ENCODE data around the gene TLL2.

Gene TLL2

DNA sequence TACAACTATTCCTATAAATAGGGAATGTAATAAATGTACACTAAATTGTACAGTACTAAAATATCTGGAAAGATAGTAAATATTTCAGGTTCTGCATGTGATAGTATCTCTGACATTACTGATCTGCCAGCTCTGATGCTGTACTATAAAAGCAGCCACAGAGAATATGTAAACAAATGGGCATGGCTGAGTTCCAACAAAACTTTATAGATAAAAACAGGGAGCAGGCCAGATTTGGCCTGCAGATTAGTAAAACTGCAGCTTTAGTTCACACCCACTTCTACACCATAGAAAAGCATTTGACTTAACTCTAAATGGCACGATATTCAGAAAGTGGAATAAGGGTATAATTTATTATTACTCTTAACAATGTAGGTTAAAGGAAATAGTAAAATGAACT is 18.8 kb upstream of the TLL2 start:
- peaks cover 41% of the 10 kb centered on the region for H3K36me3 ChIP-seq (ENCODE audit: insufficient read depth, low read length)
- no peaks in the 10 kb centered on the region for H3K9me3 ChIP-seq (replicated peaks; ENCODE audit: low read length)
- H3K4me3 ChIP-seq (ENCODE audit: low read length): no peak overlapping the region
- H3K4me2 ChIP-seq (ENCODE audit: low read length): no peak overlapping the region
- no peaks in the 10 kb centered on the region for H3K27me3 ChIP-seq (ENCODE audit: control insufficient read depth, insufficient read depth, low read length)
- no peak overlapping the region for H3K9ac ChIP-seq (ENCODE audit: low read depth, low read length)
- no peaks in the 10 kb centered on the region for H3K4me1 ChIP-seq (ENCODE audit: control insufficient read depth, insufficient read depth, low read length)

DNA sequence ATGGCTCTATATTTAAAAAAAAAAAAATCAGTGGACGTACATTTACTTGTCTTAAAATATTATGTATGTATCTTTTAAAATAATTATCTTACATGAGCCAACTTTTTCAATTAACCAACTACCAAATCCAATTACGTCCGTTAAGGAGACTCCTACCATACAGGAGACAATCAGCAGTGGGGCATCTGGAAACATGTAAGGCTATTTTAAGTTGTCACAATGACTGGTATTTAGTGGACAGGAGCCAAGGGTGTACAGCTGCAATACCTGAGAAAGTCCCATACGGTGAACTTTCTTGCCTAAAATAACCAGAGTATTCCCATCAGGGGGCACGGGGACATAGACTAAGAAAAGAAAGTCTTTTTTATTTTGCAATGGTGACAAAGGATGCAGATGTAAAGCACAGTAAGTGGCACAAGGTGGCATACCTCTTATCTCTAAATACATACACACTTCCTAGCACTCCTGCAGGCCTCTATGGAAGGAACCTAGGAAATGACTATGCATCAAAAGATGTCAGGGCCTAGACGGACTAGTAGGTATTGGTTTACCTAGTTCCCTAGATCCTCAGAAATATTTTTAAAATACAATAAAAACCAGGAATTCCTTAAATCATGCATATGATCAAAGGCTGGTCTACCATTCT is 16.0 kb upstream of the TLL2 start:
- Histone ChIP-seq H3K9me3 (replicated peaks; ENCODE audit: low read length) (no peaks in the 10 kb centered on the region), H3K9ac (ENCODE audit: low read depth, low read length) (no peak overlapping the region), H3K4me1 (ENCODE audit: control insufficient read depth, insufficient read depth, low read length) (no peaks in the 10 kb centered on the region), H3K4me3 (ENCODE audit: low read length) (no peak overlapping the region), H3K36me3 (ENCODE audit: insufficient read depth, low read length) (peaks cover 62% of the 10 kb centered on the region), H3K27me3 (ENCODE audit: control insufficient read depth, insufficient read depth, low read length) (no peaks in the 10 kb centered on the region), H3K4me2 (ENCODE audit: low read length) (no peak overlapping the region)

- no peaks in the 10 kb centered on the region for H3K9me3 ChIP-seq (replicated peaks; ENCODE audit: low read length)
- no peaks in the 10 kb centered on the region for H3K4me1 ChIP-seq (ENCODE audit: control insufficient read depth, insufficient read depth, low read length)
- H3K9ac ChIP-seq (ENCODE audit: low read depth, low read length): no peak overlapping the region
- H3K36me3 ChIP-seq (ENCODE audit: insufficient read depth, low read length): peaks cover 65% of the 10 kb centered on the region
- H3K4me3 ChIP-seq (ENCODE audit: low read length): no peak overlapping the region
- H3K27me3 ChIP-seq (ENCODE audit: control insufficient read depth, insufficient read depth, low read length): no peaks in the 10 kb centered on the region
- no peak overlapping the region for H3K4me2 ChIP-seq (ENCODE audit: low read length)
Measured at GRCh38 chr10:96524741-96525140, 11.0 kb upstream of the TLL2 start.

DNA sequence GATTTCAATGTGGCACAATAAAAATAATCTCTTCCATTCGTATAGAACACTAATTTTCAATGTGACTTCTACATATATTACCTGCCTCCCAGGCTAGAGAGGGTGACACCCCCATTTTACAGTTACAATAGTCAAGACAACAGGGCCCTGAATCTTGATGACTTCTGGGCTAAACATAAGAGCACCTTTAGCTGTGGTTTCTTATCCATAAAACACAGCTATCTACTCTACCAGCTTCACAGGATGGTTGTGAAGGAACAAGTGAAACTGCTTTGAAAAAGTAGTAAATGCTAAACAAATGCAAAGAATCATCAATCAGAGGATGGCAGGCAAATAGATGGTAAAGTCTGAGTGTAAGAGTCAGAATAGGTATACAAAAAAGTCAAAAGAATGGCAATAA is 3.6 kb upstream of the TLL2 start:
- H3K27me3 ChIP-seq (ENCODE audit: control insufficient read depth, insufficient read depth, low read length): peaks cover 7% of the 10 kb centered on the region

GRCh38 chr10:96516337-96516736 is 2.6 kb upstream of the TLL2 start:
- Histone ChIP-seq H3K9ac (ENCODE audit: low read depth, low read length) (no peak overlapping the region), H3K4me2 (ENCODE audit: low read length) (no peak overlapping the region), H3K9me3 (replicated peaks; ENCODE audit: low read length) (no peaks in the 10 kb centered on the region), H3K4me3 (ENCODE audit: low read length) (no peak overlapping the region), H3K27me3 (ENCODE audit: control insufficient read depth, insufficient read depth, low read length) (peaks cover 9% of the 10 kb centered on the region), H3K36me3 (ENCODE audit: insufficient read depth, low read length) (peaks cover 31% of the 10 kb centered on the region), H3K4me1 (ENCODE audit: control insufficient read depth, insufficient read depth, low read length) (peaks cover 28% of the 10 kb centered on the region)

More for the DNA sequence above, 3.6 kb upstream of the TLL2 start:
- peaks cover 40% of the 10 kb centered on the region for H3K36me3 ChIP-seq (ENCODE audit: insufficient read depth, low read length)
- H3K9me3 ChIP-seq (replicated peaks; ENCODE audit: low read length): no peaks in the 10 kb centered on the region
- peaks cover 27% of the 10 kb centered on the region for H3K4me1 ChIP-seq (ENCODE audit: control insufficient read depth, insufficient read depth, low read length)
- H3K9ac ChIP-seq (ENCODE audit: low read depth, low read length): no peak overlapping the region
- no peak overlapping the region for H3K4me3 ChIP-seq (ENCODE audit: low read length)
- H3K4me2 ChIP-seq (ENCODE audit: low read length): no peak overlapping the region

DNA sequence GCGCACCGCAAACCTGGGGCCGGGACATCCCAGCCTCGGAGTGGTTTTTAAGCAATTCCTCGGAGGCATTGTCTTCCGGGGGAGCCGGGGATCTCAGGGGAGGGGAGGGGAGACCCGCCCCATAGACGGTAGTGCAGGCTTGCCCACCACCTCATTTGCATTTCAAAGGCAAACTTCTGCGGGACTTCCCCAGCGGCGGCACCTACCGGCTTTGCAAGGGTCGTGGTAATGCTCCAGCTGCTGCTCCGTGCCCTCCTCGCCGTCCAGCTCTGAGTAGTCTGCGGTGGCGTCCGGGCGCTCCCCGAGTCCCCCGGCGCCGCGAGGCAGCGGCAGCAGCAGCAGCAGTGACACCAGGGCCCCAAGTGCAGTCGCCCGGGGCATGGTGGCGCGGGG is 425 bp downstream of the TLL2 start:
- Histone ChIP-seq H3K9me3 (replicated peaks; ENCODE audit: low read length) (no peaks in the 10 kb centered on the region), H3K4me2 (ENCODE audit: low read length) (peak overlapping the region; percentile 96), H3K4me1 (ENCODE audit: control insufficient read depth, insufficient read depth, low read length) (peaks cover 31% of the 10 kb centered on the region), H3K27me3 (ENCODE audit: control insufficient read depth, insufficient read depth, low read length) (peaks cover 9% of the 10 kb centered on the region), H3K4me3 (ENCODE audit: low read length) (peak overlapping the region; percentile 72), H3K36me3 (ENCODE audit: insufficient read depth, low read length) (peaks cover 9% of the 10 kb centered on the region), H3K9ac (ENCODE audit: low read depth, low read length) (peak overlapping the region; percentile 31)

GRCh38 chr10:96512524-96513304 is 1.0 kb downstream of the TLL2 start:
- Histone ChIP-seq H3K27me3 (ENCODE audit: control insufficient read depth, insufficient read depth, low read length) (peaks cover 9% of the 10 kb centered on the region), H3K9me3 (replicated peaks; ENCODE audit: low read length) (no peaks in the 10 kb centered on the region), H3K4me2 (ENCODE audit: low read length) (peak overlapping the region; percentile 96), H3K4me1 (ENCODE audit: control insufficient read depth, insufficient read depth, low read length) (peaks cover 31% of the 10 kb centered on the region), H3K36me3 (ENCODE audit: insufficient read depth, low read length) (peaks cover 5% of the 10 kb centered on the region), H3K9ac (ENCODE audit: low read depth, low read length) (peak overlapping the region; percentile 31), H3K4me3 (ENCODE audit: low read length) (peak overlapping the region; percentile 72)

DNA sequence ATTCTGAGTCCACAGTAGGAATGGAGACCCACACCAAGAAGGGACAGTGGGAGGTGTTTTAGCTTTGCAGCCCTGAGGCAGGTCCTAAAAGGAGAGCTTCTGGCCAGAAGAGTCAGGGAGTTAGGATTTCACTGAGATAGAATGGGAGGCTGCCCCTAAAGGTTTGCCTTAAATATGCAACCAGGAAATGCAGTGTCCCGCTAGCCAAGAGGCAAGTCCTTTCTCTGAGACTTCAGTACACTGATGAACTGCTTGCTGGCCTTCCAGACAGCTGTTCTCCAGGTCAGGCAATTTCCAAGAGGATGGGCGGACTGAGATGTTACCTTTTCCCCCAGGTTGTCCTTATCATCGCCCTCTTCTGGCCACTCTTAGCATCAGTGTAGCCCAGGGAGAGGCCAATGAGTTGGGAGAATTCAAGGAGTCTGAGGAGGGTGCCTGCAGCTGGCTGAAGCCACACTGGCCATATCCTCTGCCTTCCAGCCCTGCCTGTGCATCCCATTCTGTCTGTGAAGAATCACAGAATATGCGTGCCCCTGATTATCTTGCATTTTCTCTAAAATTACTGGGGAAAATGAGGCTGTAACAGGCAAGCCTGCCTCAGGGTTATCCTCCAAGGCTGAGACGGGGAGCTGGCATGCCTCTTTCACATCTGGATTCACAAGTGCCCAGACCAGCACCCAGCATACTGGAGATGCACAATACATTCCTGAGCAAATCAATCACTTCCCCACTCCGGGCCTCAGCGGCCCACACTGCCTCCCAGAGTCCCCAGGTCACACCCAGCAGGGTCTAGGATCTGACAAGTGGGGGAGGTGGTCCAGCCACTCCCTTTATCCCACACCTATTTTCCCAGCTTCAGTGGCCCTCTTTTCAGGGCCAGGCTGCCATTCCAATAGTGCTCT is 2.4 kb downstream of the TLL2 start:
- Histone ChIP-seq H3K4me2 (ENCODE audit: low read length) (no peak overlapping the region), H3K9me3 (replicated peaks; ENCODE audit: low read length) (no peaks in the 10 kb centered on the region), H3K4me3 (ENCODE audit: low read length) (no peak overlapping the region), H3K9ac (ENCODE audit: low read depth, low read length) (no peak overlapping the region), H3K27me3 (ENCODE audit: control insufficient read depth, insufficient read depth, low read length) (peaks cover 9% of the 10 kb centered on the region), H3K4me1 (ENCODE audit: control insufficient read depth, insufficient read depth, low read length) (peaks cover 31% of the 10 kb centered on the region), H3K36me3 (ENCODE audit: insufficient read depth, low read length) (no peaks in the 10 kb centered on the region)

- Histone ChIP-seq H3K27me3 (ENCODE audit: control insufficient read depth, insufficient read depth, low read length) (peaks cover 9% of the 10 kb centered on the region), H3K4me2 (ENCODE audit: low read length) (no peak overlapping the region), H3K9ac (ENCODE audit: low read depth, low read length) (no peak overlapping the region), H3K4me1 (ENCODE audit: control insufficient read depth, insufficient read depth, low read length) (peaks cover 21% of the 10 kb centered on the region), H3K9me3 (replicated peaks; ENCODE audit: low read length) (no peaks in the 10 kb centered on the region), H3K36me3 (ENCODE audit: insufficient read depth, low read length) (no peaks in the 10 kb centered on the region), H3K4me3 (ENCODE audit: low read length) (no peak overlapping the region)
Measured at GRCh38 chr10:96509017-96509641, 4.6 kb downstream of the TLL2 start.

- Histone ChIP-seq H3K9me3 (replicated peaks; ENCODE audit: low read length) (no peaks in the 10 kb centered on the region), H3K36me3 (ENCODE audit: insufficient read depth, low read length) (no peaks in the 10 kb centered on the region), H3K4me1 (ENCODE audit: control insufficient read depth, insufficient read depth, low read length) (peaks cover 3% of the 10 kb centered on the region), H3K4me3 (ENCODE audit: low read length) (no peak overlapping the region), H3K4me2 (ENCODE audit: low read length) (no peak overlapping the region), H3K9ac (ENCODE audit: low read depth, low read length) (no peak overlapping the region), H3K27me3 (ENCODE audit: control insufficient read depth, insufficient read depth, low read length) (no peaks in the 10 kb centered on the region)
Measured at GRCh38 chr10:96507044-96507443, 6.7 kb downstream of the TLL2 start.

Data from skeletal muscle satellite cell (primary cell).